Ureter (tissue), 1 donor: Measurements from ENCODE around the gene TIMM44. TPM values are rescaled to one million over a fixed set of nuclear protein-coding genes. Genes with fewer than 3 reads are reported as not detected.
"Not testable (repeated sequence)": the region's sequence is repeated elsewhere in the genome, so short reads cannot be mapped to it uniquely, and the experiment has no call there.

Experiments used
- DNase-seq: peaks from one replicate; pipeline ENCODE4 v3.0.0-alpha.2; 2020; ENCODE audit warnings: low spot score
- total RNA-seq: library from RNA; stranded (reverse); gene quantifications from one replicate; pipeline ENCODE4 v1.2.4, GENCODE V29; 2023
- donor health status: DM: yes; HTN: yes; CAD: no.

TIMM44 gene
- total RNA-seq, 1 donor from 2014 or later: 78.3 TPM

DNA sequence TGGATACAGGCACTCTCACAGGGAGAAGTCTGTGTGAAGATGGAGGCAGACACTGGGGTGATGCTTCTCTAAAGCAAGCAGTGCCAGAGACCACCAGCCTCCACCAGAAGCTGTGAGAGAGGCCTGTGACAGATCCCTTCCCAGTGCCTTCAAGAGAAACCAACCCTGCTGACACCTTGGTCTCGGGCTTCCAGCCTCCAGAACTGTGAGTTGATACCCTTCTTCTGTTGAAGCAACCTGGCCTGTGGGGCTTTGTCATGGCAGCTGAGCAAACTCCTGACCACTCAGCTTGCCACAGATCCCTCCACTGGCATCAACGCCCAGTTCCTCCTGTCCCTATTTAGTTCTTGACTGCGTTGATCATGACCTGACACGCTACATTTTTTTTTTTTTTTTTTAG is 33.0 kb upstream of the TIMM44 start:
- no peak for DNase-seq

DNA sequence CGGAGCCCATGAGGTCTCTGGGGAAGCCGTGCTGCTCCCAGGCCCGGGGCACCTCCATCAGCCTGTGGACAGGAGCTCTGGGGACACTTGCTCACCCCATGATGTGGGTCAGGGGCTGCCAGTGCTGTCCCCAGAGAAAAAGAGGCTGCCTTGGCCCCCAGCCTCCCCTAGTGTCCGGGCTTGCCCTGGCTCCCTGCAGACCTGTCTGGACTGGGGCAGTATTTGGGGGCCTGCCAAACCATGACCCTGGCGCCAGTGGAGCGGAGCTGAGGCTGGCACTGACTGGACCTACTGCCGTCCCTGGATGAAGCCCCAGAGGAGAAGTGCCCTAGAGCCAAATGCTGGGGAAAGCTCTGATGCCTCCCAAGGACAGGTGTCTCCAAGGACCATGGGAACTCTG is 31.6 kb upstream of the TIMM44 start:
- DNase-seq: no peak

- no peak for DNase-seq
Observed at GRCh38 chr19:7973883-7974282, 30.4 kb upstream of the TIMM44 start.

DNA sequence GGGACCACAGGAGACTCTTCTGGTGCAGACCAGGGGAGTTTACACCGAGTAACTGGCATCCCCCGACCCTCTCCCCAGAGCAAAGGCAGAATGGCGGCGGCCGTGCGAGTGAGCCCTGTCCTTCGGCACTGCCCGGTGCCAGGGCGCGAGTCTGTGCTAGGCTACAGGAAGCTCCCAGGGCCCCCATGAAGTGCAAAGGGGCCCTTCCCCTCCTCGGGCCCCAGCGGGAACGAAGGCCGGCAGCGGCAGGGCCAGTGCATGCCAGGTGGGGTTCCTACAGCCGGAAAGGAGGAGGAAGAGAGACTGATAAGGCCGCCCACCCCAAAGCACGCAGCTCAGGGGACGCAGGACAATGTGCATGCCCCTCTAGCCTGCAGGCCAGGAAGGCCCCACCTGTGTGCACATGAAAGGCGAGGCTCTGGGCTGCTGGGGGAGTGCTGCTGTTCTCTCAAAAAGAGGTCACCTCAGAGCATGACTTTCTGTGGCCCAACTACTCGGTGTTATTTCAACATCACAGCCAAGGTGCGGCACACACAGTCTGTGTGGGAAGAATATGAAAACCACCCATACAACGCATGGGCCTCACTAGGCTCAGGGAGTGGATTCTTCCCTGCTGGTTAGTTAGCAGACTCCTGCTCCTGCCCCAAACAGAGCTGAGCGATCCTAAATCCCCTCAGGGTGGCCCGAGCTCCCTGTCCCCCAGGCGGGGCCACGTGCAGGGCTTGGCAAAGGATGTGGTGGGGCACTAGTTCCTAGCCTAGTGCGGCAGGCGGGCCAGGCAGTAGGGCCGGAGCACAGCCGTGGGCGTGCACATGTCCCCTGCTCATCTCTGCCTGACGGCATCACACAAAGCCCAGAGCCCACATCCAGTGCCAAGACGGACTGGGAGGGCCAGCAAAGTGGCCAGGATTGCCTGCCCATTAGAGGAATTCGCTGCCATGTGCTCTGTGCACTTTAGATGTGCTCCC is 28.4 kb upstream of the TIMM44 start:
- no peak for DNase-seq

- DNase-seq: no peak
Observed at GRCh38 chr19:7970716-7971448, 27.4 kb upstream of the TIMM44 start.

GRCh38 chr19:7969555-7969939 is 26.1 kb upstream of the TIMM44 start:
- no peak for DNase-seq

- DNase-seq: no peak
Observed at GRCh38 chr19:7968796-7969554, 25.5 kb upstream of the TIMM44 start.

GRCh38 chr19:7968008-7968795 is 24.7 kb upstream of the TIMM44 start:
- DNase-seq: no peak

DNA sequence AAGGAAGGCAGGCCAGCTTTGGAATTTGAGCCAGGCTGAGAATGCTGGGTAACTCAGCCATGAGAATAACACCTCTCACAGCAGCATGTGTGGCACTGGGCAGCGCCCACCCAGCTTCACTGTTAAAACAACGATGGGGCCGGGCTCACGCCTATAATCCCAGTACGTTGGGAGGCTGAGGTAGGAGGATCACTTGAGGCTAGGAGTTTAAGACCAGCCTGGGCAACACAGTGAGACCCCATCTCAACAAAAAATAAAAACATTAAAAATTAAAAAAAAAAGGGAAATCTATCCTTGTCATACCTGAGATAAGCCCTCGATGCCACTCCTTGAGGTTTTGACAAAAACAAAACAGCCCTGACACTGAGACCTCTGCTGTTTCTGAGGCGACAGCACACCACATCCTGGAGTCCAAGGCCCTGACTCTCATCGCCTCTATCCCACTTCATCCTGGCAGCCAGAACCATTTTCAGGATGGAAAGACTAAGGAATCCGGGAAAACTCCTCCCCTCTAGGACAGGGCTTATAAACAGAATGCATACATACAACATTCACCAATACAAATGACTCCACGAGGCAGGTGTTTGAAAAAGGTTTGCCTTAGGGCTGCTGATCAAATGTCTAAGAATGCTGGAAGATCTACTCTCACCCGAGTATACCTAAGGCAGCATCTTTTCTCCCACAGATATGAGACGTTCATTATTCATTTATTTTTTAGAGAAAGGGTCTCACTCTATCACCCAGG is 22.6 kb upstream of the TIMM44 start:
- DNase-seq: no peak

DNA sequence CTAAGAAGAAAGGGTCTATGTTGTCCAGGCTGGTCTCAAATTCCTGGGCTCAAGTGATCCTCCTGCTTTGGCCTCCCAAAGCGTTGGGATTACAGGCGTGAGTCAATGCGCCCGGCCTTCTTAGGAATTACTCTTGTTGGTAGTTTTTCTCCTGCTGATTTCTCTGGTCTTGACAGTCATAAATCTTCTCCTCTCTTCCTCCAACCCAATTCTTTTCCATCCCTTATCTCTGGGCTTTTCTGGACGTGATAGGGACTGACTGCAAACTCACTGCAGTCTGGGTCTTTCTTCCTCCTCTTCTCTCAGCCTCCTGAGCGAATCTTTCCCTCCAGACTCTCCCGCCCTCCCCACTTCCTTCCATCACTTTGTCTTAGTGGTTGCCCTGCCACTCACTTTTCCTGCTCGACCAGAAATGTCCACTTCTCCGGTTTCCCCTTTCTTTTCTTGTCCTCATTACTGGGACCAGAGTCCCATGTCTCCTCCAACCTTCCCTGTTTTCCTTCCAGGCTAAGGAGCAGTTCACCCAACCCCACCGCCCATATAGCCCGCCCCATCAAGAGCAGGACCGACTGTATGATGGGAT is 21.9 kb upstream of the TIMM44 start:
- no peak for DNase-seq

GRCh38 chr19:7963566-7963965 is 20.1 kb upstream of the TIMM44 start:
- no peak for DNase-seq

DNA sequence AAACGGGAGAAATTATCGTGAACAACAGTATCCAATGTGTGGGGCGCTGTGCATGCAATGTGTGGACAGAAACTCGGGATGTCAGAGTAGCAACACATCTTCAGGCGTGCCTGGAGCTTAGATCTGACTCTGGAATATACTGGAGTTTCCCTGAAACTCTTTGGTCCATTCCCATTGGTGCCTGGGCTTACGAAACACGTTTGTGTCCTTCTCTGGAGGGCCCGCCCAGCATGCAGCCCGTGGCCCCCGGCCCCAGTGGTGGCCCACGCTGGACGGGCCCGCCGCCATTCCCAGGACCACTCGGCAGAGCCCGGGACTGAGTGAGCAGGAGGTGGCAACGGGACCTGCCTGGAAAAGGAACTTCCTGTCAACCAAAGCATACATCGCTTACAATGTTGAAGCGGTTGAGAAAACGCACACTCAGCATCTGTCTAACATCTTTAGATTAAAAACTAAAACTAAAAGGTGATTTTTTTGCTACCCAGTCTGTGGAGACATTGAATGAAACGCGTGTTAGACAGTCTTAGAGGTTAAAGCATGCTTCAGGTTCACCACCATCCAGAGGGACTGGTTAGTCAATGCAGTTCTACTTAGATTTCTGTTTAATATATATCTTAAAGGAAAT is 19.3 kb upstream of the TIMM44 start:
- DNase-seq: no peak

DNA sequence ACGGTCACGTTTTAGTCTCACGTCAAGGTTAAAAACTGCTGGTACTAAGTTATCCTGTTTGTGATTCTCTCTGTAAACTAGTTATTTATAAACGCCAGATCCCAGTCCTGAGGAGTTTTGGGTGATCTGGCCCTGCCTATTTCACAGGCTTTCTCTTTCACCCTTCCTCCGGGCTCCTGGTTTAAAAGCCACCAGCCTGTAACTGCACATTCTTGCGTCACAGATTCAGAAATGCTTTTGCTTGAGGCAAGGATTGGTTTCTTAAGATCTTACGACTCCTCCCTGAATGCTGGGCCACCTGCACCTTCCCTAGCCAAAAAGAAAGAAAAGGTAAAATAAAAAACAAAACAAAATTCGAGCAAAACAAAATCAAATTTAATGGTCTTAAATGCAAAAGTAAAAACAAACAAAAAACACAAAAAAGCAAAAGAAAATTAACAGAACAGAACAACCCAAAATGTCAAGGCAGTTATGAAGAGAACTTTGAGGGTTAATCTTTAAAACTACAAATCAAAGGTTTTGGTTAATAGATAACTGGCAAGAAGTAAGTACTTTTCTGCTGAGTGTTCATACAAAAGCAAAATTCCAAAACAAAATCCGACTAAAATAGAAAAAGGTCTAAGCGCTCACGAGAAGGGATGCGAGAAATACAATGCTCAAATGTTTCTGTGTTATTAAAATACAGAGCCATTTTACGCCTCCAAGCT is 18.6 kb upstream of the TIMM44 start:
- DNase-seq: no peak

DNA sequence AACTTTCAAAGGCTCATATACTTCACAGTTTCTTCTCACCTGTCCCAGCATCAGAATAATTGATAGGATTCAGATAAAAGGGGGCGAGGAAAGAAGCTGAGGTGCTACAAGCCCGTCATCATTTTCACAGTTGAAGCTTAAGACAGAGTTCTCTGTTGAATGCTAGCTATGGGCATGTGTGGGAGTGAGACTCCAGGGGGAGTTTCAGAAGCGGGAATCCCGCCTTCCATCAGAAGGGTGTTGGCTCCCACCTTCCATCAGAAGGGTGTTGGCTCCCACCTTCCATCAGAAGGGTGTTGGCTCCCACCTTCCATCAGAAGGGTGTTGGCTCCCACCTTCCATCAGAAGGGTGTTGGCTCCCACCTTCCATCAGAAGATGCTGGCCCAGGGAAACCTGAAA is 17.6 kb upstream of the TIMM44 start:
- DNase-seq: not testable (repeated sequence)

DNA sequence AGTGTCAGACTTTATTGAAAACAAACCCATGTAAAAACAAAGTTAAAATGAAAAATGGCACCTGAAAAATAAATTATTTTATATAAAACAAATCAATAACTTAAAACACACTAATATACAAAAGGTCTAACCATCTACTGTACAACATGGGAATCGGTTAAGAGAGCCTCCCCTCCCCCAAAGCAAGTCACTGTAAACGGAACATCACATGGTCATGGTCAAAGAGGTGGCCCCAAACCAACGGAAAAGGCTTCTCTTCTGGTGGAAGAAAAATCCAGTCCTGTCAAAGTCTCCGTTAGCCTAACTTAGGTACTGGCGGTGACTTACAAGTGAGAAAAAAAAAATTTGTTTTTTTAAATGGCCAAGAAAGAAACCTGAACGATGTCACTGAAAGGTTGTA is 15.7 kb upstream of the TIMM44 start:
- no peak for DNase-seq

GRCh38 chr19:7955696-7956095 is 12.2 kb upstream of the TIMM44 start:
- DNase-seq: no peak

DNA sequence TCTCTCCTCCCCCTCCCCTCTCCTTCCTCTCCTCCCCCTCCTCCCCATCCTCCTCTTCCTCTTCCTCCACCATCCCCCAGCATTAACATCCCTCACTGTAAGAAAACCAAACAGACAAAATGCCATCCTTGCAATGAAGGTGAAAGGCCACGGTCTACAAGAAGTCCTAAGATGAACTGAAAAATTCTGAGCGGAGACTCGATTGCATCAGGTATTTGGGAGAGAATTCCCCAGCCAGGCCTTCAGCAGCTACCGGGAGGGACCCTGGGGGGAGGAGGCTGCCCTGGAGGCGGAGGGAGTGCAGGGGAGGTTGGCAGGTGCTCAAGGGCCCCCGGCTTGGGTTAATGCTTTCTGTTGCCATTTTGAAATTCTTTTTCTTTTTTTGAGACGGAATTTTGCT is 10.1 kb upstream of the TIMM44 start:
- DNase-seq: no peak

- DNase-seq: peak; percentile 67
Observed at GRCh38 chr19:7953060-7953459, 9.6 kb upstream of the TIMM44 start.

GRCh38 chr19:7947939-7948338 is 4.5 kb upstream of the TIMM44 start:
- DNase-seq: no peak
